Astrocyte (in vitro differentiated cells and primary cell): ENCODE measurements around the gene VPS13D. TPM values are rescaled to one million over a fixed set of nuclear protein-coding genes. Genes with fewer than 3 reads are reported as not detected.
A peak's percentile ranks its signal among the peaks of the same experiment; 100 is the strongest.

ENCODE experiments used
- DNase-seq: peaks from one replicate; pipeline ENCODE4 v3.0.0-alpha.2; 2010; ENCODE audit warnings: low read depth
- FAIRE-seq: peaks from 2 replicates; lab custom pipeline; 2011; peaks lifted over from hg19 to GRCh38; lab: Jason Lieb, UNC
- H2AFZ ChIP-seq: 2 replicates; pipeline ENCODE4 v1.6.0; 2012; ENCODE audit warnings: low read depth, low read length, inconsistent platforms
- H3K27ac ChIP-seq: 2 replicates; pipeline ENCODE4 v1.5.1; 2011; ENCODE audit warnings: low read depth, low read length, inconsistent platforms
- H3K27me3 ChIP-seq: 2 replicates; pipeline ENCODE4 v1.6.0; 2011; ENCODE audit warnings: low read length, inconsistent platforms; ENCODE audit not compliant: insufficient read depth
- H3K36me3 ChIP-seq: 2 replicates; pipeline ENCODE4 v1.5.1; 2011; ENCODE audit warnings: low read length, inconsistent platforms; ENCODE audit not compliant: insufficient read depth
- H3K4me1 ChIP-seq: 2 replicates; pipeline ENCODE4 v1.5.1; 2011; ENCODE audit warnings: low read length, inconsistent platforms; ENCODE audit not compliant: insufficient read depth
- H3K4me2 ChIP-seq: 2 replicates; pipeline ENCODE4 v1.6.0; 2012; ENCODE audit warnings: low read length, inconsistent platforms
- H3K4me3 ChIP-seq: 2 replicates; pipeline ENCODE4 v1.5.1; 2011; ENCODE audit warnings: low read depth, mild to moderate bottlenecking, low read length, inconsistent platforms; ENCODE audit not compliant: insufficient read depth
- H3K79me2 ChIP-seq: 2 replicates; pipeline ENCODE4 v1.6.0; 2012; ENCODE audit warnings: mild to moderate bottlenecking, low read length, inconsistent platforms; ENCODE audit not compliant: insufficient read depth
- H3K9ac ChIP-seq: 2 replicates; pipeline ENCODE4 v1.6.0; 2012; ENCODE audit warnings: mild to moderate bottlenecking, low read length, inconsistent platforms
- H3K9me3 ChIP-seq: 2 replicates; pipeline ENCODE4 v1.5.1; 2012; ENCODE audit warnings: low read depth, mild to moderate bottlenecking, low read length, inconsistent platforms; ENCODE audit not compliant: insufficient read depth
- H4K20me1 ChIP-seq: 2 replicates; pipeline ENCODE4 v1.6.0; 2012; ENCODE audit warnings: low read length, inconsistent platforms; ENCODE audit not compliant: insufficient read depth
- H3K27ac Mint-ChIP-seq: one replicate; pipeline ENCODE4 v1.8.0; 2021; ENCODE audit warnings: mild to moderate bottlenecking, mixed read lengths; ENCODE audit not compliant: unreplicated experiment
- H3K27me3 Mint-ChIP-seq: one replicate; pipeline ENCODE4 v1.8.0; 2021; ENCODE audit warnings: low read depth, mixed read lengths; ENCODE audit not compliant: unreplicated experiment
- H3K36me3 Mint-ChIP-seq: one replicate; pipeline ENCODE4 v1.8.0; 2021; ENCODE audit warnings: low read depth, mixed read lengths; ENCODE audit not compliant: unreplicated experiment
- H3K4me1 Mint-ChIP-seq: one replicate; pipeline ENCODE4 v1.8.0; 2021; ENCODE audit warnings: low read depth, mixed read lengths; ENCODE audit not compliant: unreplicated experiment
- H3K4me3 Mint-ChIP-seq: one replicate; pipeline ENCODE4 v1.8.0; 2021; ENCODE audit warnings: mild to moderate bottlenecking, moderate library complexity, mixed read lengths; ENCODE audit not compliant: unreplicated experiment
- H3K9me3 Mint-ChIP-seq: one replicate; pipeline ENCODE4 v1.8.0; 2021; ENCODE audit warnings: mild to moderate bottlenecking, mixed read lengths; ENCODE audit not compliant: unreplicated experiment
- CTCF ChIP-seq: IDR thresholded peaks from 2 replicates; pipeline ENCODE4 v1.5.1; 2011; ENCODE audit warnings: low read depth, mild to moderate bottlenecking, inconsistent platforms, low read length, moderate library complexity; ENCODE audit not compliant: insufficient read depth
- EZH2 ChIP-seq: IDR thresholded peaks from 2 replicates; pipeline ENCODE4 v1.6.1; 2012; ENCODE audit warnings: mild to moderate bottlenecking, low read length, inconsistent platforms; ENCODE audit not compliant: insufficient read depth
- total RNA-seq: library from RNA; stranded (reverse); gene quantifications from 2 replicates; pipeline ENCODE4 v1.2.1, GENCODE V29; 2021

VPS13D gene
- total RNA-seq, 1 donor from 2014 or later = 25.9 TPM

GRCh38 chr1:12300706-12301105 lies 70.9 kb downstream of the VPS13D start:
- Mint-ChIP-seq H3K4me1 (peaks cover 4% of the 10 kb centered on the region), H3K4me3 (no peak overlapping the region), H3K9me3 (peaks cover 2% of the 10 kb centered on the region), H3K27me3 (no peaks in the 10 kb centered on the region), H3K36me3 (peaks cover 28% of the 10 kb centered on the region), H3K27ac (no peak overlapping the region)
- Histone ChIP-seq H3K9me3 (no peaks in the 10 kb centered on the region), H2AFZ (no peak overlapping the region), H3K4me3 (no peak overlapping the region), H3K27ac (no peak overlapping the region), H3K4me1 (peaks cover 13% of the 10 kb centered on the region), H3K4me2 (no peak overlapping the region), H3K36me3 (peaks cover 10% of the 10 kb centered on the region), H4K20me1 (no peaks in the 10 kb centered on the region), H3K9ac (no peak overlapping the region), H3K27me3 (no peaks in the 10 kb centered on the region), H3K79me2 (no peaks in the 10 kb centered on the region)
- TF ChIP-seq EZH2 (no peak), CTCF (no peak)
- DNase-seq (no peak), FAIRE-seq (no peak)

- no peak for DNase-seq
- no peaks in the 10 kb centered on the region for H3K79me2 ChIP-seq
- H3K9me3 ChIP-seq = no peaks in the 10 kb centered on the region
- no peak overlapping the region for H3K4me3 ChIP-seq
- H3K27ac ChIP-seq = no peak overlapping the region
- H3K4me1 ChIP-seq = peaks cover 5% of the 10 kb centered on the region
- TF ChIP-seq EZH2 (no peak), CTCF (no peak)
- Mint-ChIP-seq H3K9me3 (peaks cover 3% of the 10 kb centered on the region), H3K27me3 (no peaks in the 10 kb centered on the region), H3K4me3 (no peak overlapping the region), H3K36me3 (peaks cover 34% of the 10 kb centered on the region), H3K4me1 (peaks cover 4% of the 10 kb centered on the region), H3K27ac (no peak overlapping the region)
- H3K36me3 ChIP-seq = peaks cover 16% of the 10 kb centered on the region
- no peak overlapping the region for H3K4me2 ChIP-seq
- H2AFZ ChIP-seq = no peak overlapping the region
- H3K27me3 ChIP-seq = no peaks in the 10 kb centered on the region
- no peak overlapping the region for H3K9ac ChIP-seq
- no peak for FAIRE-seq
- no peaks in the 10 kb centered on the region for H4K20me1 ChIP-seq
These were observed 71.8 kb downstream of the VPS13D start for GRCh38 chr1:12301518-12302237.

DNA sequence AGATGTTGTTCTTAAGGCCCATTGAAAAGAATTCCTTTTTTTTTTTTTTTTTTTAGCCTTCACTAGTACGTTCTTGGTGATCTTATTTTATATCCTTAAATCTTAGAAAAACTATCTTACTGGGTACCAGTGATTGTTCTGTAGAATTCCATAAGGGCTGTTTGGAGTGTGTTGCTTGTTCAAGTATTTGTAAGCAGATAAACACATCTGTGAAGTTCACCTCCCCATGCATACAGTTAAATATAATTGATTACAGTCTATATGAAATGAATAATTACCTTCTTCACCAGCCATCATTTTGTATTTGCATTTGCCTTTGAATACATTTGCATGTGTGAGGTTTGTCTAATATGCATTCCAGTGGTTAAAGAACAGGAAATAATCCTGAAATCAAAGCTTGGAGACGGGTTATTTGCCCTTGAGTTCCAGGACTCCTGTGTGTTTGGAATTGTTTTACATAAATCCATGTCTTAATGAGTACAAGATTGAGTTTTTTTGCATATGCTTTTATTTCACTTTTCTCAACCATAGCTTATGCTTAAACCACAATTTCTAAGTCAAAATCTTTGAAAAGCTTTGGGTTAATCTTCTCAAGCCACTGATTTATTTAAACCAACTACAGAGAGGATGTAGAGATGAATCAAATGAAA lies 73.1 kb downstream of the VPS13D start:
- Mint-ChIP-seq H3K4me1 (peaks cover 4% of the 10 kb centered on the region), H3K9me3 (peaks cover 3% of the 10 kb centered on the region), H3K27ac (no peak overlapping the region), H3K27me3 (no peaks in the 10 kb centered on the region), H3K36me3 (peaks cover 42% of the 10 kb centered on the region), H3K4me3 (no peak overlapping the region)
- TF ChIP-seq EZH2 = no peak
- no peak for TF ChIP-seq CTCF
- FAIRE-seq (no peak), DNase-seq (peak; percentile 73)
- Histone ChIP-seq H3K4me3 (no peak overlapping the region), H4K20me1 (no peaks in the 10 kb centered on the region), H3K27me3 (no peaks in the 10 kb centered on the region), H3K9me3 (no peaks in the 10 kb centered on the region), H3K9ac (no peak overlapping the region), H2AFZ (no peak overlapping the region), H3K27ac (no peak overlapping the region), H3K4me2 (no peak overlapping the region), H3K79me2 (no peaks in the 10 kb centered on the region), H3K4me1 (no peaks in the 10 kb centered on the region), H3K36me3 (peaks cover 16% of the 10 kb centered on the region)
